HL-60 (cell line): ENCODE measurements around the gene HSP90AA1.

Source experiments
- DNase-seq, 2 experiments: peaks; one replicate each; pipeline ENCODE4 v3.0.0-alpha.2; 2010 to 2020; ENCODE audit warnings: low read depth in 1 of 2, low spot score in 1 of 2
- H3K27ac ChIP-seq: fragments of 250-450 bp; sonication (Bioruptor Pico); replicated peaks from 2 replicates; pipeline ENCODE4 v1.5.1; 2020; ENCODE audit warnings: mild to moderate bottlenecking, moderate library complexity
- H3K27me3 ChIP-seq: fragments of 250-450 bp; sonication (Bioruptor Pico); 2 replicates; pipeline ENCODE4 v1.5.1; 2021; ENCODE audit warnings: mild to moderate bottlenecking, moderate library complexity; ENCODE audit not compliant: insufficient read depth, poor library complexity, severe bottlenecking
- H3K4me3 ChIP-seq: replicated peaks from 2 replicates; pipeline ENCODE4 v1.5.1; 2011; ENCODE audit warnings: mild to moderate bottlenecking, control low read depth, low read length; ENCODE audit not compliant: insufficient read depth
- CTCF ChIP-seq: IDR thresholded peaks from one replicate; pipeline ENCODE4 v1.5.1; 2011; ENCODE audit warnings: low read length, control low read depth, inconsistent platforms; ENCODE audit not compliant: insufficient read depth
- GABPA ChIP-seq: IDR thresholded peaks from 2 replicates; pipeline ENCODE4 v1.6.1; 2012; ENCODE audit warnings: low read depth
- POLR2AphosphoS5 ChIP-seq: IDR thresholded peaks from 2 replicates; pipeline ENCODE4 v1.6.1; 2012; ENCODE audit warnings: low read depth
- REST ChIP-seq: IDR thresholded peaks from 2 replicates; pipeline ENCODE4 v1.6.1; 2012; ENCODE audit warnings: low read depth; ENCODE audit not compliant: insufficient replicate concordance
- SPI1 ChIP-seq: IDR thresholded peaks from 2 replicates; pipeline ENCODE4 v1.6.1; 2012; ENCODE audit warnings: low read depth, mild to moderate bottlenecking, borderline replicate concordance

HSP90AA1 gene

GRCh38 chr14:102050625-102051024, 36.2 kb downstream of the HSP90AA1 start:
- DNase-seq: no peak
- TF ChIP-seq SPI1: no peak
- no peak for TF ChIP-seq REST
- TF ChIP-seq POLR2AphosphoS5: no peak
- no peak for TF ChIP-seq CTCF
- TF ChIP-seq GABPA: no peak
- no peak overlapping the region for H3K27ac ChIP-seq
- H3K27me3 ChIP-seq: no peaks in the 10 kb centered on the region
- no peak overlapping the region for H3K4me3 ChIP-seq

GRCh38 chr14:102050026-102050405, 36.8 kb downstream of the HSP90AA1 start:
- Histone ChIP-seq H3K4me3 (no peak overlapping the region), H3K27me3 (no peaks in the 10 kb centered on the region), H3K27ac (no peak overlapping the region)
- no peak for DNase-seq
- TF ChIP-seq SPI1: no peak
- no peak for TF ChIP-seq REST
- no peak for TF ChIP-seq CTCF
- TF ChIP-seq POLR2AphosphoS5: no peak
- TF ChIP-seq GABPA: no peak

GRCh38 chr14:102049258-102050025, 37.4 kb downstream of the HSP90AA1 start:
- Histone ChIP-seq H3K4me3 (no peak overlapping the region), H3K27ac (no peak overlapping the region), H3K27me3 (no peaks in the 10 kb centered on the region)
- no peak for TF ChIP-seq POLR2AphosphoS5
- no peak for TF ChIP-seq REST
- TF ChIP-seq SPI1: no peak
- DNase-seq: no peak
